Right hindlimb (tissue), 1 donor: ENCODE data around the gene FNBP1.

Source experiments
- DNase-seq: peaks from one replicate; pipeline ENCODE4 v3.0.0-alpha.2; 2018

The FNBP1 gene

DNA sequence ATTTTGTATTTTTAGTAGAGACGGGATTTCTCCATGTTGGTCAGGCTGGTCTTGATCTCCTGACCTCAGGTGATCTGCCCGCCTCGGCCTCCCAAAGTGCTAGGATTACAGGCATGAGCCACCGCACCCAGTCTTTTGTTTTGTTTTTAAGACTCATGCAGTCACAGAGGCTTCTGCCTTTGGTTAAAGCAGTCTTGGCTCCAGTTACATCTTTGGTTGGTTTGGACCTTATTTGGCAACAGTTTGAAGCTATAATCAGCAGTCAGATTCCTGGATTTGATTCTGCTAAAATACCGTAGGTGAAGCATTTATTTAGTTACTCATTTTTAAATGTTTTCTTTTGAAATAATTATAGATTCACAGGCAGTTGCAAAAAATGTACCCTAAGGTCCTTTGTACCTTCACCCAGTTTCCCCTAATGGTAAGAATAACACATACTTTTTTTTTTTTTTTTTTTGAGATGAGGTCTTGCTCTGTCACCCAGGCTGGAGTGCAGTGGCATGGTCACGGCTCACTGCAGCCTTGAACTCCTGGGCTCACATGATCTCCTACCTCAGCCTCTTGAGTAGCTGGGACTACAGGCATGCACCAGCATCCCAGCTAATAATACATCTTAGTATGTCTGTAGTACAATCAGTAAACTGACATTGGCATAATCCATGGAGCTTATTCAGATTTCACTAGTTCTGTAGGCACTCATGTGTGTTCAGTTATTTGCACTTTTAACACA, 192.0 kb downstream of the FNBP1 start:
- DNase-seq = no peak

- DNase-seq = no peak
These were observed 193.1 kb downstream of the FNBP1 start for GRCh38 chr9:129849901-129850300.

DNA sequence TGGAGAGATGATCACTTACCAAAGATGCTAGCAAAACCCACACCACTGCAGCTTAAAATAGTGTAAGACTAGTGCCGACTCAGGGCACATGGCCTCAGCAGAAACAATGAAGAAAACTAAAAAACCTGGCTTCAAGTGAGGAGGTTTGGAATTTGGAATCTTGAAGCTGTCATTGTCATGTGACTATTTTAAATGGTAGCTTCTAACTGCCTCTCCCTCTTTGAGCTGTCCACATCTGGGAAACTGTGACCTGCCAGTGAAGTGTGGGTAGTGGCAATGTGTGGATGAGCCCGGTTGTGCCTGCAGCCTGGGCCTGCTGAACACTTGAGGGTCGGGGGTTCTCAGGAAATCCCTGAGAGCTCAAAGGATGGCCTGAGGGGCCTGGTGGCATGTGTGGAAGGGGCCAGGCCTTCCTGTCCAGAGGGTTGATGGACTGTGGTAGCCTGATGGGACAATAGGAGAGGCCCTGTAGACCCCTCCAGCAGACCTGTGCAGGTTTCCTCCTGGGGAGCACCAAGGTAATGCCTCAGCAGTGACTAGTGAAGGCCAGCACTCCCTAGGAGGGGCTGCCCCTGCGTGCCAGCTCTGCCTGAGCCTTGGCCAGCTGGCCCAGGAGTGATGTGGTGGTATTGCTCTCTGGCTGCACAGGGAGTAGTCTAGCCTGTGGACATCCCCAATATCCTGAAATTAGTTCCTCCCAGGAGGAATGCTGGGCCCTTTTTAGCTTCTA, 194.1 kb downstream of the FNBP1 start:
- no peak for DNase-seq

- no peak for DNase-seq
These were observed 197.6 kb downstream of the FNBP1 start for GRCh38 chr9:129845373-129845772.

GRCh38 chr9:129841071-129841470, 201.9 kb downstream of the FNBP1 start:
- DNase-seq = no peak

DNA sequence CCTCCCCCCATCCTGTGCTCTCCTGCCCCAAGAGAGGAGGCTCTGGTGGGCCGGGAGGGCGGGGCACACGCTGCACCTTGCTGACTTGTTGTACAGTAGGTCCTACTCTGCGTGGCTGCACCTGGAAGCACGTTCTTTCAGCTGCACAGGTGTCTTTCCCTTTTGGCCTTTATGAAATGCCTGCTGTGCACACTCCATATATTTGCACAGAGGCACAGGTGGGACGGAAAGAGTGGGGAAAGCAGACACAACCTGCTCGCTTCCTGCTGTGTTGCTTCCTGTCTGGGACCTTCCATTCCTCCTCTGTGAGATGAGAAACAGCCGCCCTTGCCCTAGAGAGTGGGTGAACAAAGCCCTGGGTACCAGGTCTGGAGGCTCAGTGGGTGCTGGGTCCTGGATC, 203.0 kb downstream of the FNBP1 start:
- no peak for DNase-seq

DNA sequence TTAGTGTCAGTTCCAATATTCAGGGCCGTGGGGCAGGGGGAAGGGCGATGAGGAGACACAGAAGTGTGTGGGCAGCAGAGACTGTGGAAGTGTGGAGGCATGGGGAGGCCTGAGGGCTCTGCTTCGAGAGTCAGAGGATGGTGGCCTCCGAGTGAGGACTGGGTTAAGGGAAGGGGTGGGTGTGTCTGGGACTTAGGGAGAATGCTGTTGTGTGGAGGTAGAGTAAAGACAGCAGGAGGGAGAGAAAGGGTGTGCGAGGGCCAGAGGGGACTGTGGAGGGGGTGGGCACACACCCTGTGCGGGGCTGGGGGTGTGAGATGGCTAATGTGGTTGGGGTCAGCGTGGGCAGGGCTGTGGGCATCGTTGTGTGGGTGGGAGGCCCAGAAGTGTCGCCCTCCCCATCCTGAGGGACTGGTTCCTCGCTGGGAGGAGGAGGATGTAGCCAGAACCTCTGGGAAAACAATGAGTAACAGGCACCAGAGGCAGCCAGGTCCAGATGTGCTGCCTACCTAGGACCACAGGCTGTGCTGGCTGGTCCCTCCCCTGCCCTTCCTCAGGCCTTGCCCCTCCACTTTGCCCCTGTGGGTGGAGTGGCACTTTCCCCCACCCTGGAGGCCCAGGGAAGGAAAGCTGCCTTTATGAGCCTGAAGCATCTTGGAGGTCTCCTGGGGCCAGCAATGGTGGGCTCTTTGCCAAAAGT, 203.5 kb downstream of the FNBP1 start:
- no peak for DNase-seq

- DNase-seq = no peak
These were observed 204.2 kb downstream of the FNBP1 start for GRCh38 chr9:129838707-129839259.
